HG02759 (cell line): ENCODE measurements around the gene GRIP2.

ENCODE experiments used
- ATAC-seq: cut with Tn5 transposase; IDR thresholded peaks from one replicate; pipeline ENCODE4 v1.9.1; 2021; ENCODE audit warnings: mild to moderate bottlenecking, moderate library complexity; ENCODE audit not compliant: unreplicated experiment

GRIP2 gene

DNA sequence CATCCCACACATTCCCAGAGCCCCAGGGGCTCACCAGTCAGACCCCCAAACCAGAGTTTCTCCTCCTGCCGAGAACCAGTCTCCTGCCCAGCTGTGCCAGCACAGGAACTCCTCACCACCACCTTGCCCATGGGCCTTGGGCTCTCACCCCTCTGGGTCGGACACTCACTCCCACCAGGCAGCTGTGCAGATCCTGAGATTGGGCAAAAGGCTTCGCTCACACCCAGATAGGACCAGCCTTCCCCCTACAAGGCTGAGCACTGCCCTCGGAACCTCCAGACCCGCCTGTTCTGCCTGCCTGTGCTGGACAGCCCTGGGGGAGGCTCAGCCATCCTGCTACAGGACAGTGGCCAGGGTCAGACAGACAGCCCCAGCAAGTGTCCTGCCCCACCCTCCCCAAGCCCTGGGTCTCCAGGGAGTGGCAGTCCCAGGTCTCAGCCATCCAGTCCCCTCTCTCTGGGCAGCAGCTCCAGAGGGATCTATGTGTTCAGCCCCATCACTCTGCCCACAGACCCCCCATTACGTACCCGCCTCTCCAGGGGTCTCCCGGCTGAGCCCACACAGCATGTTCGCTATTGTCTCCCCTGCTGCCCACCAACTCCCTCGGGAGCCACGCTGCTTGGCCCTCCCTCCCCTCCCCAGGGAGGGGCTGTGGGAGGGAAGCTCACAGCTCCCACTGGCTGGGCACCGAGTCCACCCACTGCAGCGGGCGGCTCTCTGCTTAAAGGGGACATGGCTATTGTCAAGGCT is at the start of gene GRIP2:
Gene GRIP2 (minus strand): TSS at position 601 of the 750 bp plus-strand sequence. CDS start 34 bp downstream, at position 567.
- no peak for ATAC-seq

DNA sequence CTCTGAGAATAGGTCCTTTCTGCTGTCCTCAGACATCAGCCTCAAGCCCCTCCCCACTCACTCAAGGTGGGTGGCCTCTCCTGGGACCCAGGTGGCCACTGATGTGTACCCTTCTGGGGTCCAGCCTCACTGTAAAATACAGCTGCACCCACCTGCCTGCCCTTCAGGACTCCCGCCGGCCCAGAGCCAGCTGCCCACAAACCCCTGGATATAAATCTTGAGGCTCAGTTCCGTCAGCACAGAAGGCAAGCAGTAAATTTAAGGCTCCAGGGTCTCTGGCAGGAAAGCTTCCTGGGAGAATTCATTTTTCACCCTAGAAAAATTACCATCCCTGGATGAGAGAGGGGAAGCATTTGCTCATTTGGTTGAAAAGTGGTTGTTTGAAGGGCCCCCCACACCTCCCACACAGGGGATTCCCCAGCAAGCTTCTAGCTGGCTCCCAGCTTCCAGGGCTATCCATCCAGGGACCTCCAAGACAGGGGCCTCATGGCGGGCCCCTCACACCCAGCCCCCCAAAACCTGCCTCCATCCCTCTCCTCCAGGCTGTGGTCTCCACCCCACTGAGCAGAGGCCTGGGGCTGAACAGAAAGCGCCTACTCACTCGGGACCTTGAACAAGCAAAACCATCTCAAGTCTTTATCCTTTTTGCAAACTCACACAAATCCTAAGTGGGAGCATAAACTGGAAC is 48.4 kb upstream of the GRIP2 start:
- ATAC-seq: no peak

DNA sequence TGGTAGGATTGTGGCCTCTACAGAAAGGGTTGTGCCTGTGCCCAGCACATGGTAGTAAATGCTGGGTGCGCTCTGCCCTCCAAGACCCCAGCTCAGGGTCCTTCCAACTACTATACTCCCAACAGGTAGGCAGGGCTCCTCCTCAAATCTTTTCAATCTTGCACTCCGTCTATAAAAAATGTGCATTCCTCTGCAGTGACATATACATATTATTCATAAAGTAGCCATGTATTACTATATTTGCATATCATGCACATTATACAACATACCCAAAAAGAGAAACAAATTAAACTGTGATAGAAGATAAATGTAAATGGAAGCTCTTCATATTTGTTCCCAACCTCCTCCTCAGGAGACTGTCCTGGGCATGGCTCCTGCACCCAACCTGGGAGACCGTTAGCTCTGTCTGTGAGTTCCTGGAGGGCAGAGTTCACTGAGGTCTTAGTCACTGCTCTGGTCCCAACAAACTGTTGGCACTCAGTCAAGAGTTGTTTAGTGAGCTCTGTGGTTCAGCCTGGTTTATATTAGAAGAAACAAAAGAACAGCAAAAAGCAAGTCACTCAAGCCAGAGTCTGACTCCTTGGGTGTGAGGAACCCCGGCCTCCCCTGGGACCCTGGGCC is 47.7 kb upstream of the GRIP2 start:
- no peak for ATAC-seq

DNA sequence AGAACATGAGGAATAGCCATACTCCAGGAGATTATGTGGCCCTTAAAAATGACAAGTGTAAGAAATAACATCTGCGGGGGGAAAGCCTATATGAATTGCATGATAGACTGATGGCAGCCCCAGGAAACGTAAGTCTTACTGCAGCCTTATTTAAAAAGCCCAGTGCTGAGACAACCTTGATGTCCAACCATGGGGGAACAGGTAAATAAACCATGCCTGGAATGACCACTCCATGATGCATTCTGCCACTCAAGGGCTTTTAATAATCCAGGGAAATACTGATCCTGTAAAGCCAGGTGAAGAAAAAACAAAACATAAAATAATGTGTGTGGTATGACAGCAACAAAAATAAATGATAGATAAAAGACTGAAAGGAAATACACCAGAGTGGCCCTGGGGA is 46.5 kb upstream of the GRIP2 start:
- ATAC-seq: no peak

DNA sequence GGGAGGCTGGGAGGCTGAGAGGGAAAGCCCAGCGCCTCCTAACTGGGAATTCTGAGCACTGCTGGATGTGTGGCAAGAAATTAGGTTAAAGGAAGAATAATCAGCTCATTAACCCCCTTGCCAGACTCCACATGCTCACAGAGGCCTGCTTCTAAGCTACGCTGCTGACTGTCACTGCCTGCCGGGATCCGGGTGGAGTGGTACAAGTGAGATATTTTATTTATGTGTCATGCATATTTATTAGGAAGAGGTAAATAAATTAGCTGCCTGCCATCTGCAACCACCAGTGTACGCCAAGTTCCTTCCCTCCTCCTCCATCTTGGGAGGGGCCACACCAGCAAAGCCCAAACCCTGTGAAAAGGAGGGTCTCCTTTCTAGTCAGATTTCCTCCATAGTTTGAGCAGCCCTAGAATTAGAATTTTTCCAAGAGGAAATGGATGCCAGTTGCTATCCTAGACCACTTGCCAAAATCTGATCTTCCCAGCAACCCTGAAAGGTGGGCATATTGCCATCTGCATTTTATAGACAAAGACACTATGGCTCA is 43.5 kb upstream of the GRIP2 start:
- no peak for ATAC-seq

DNA sequence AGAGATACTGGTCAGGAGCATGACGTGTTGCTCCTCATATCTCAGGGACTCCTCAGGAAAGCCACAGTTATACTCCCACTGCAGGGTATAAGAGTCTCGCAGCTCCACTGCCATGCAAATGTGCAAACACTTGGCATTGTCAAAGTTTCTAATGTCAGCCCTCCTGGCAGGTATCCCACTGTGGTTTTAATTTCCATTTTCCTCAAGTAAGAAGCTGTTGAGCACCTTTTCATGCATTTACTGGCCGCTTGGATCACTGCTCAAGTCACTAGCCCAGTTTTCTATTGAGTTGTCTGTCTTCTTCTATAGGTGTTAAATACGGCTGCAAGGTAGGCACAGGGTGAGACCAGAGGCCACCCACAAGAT is 41.9 kb upstream of the GRIP2 start:
- ATAC-seq: no peak

DNA sequence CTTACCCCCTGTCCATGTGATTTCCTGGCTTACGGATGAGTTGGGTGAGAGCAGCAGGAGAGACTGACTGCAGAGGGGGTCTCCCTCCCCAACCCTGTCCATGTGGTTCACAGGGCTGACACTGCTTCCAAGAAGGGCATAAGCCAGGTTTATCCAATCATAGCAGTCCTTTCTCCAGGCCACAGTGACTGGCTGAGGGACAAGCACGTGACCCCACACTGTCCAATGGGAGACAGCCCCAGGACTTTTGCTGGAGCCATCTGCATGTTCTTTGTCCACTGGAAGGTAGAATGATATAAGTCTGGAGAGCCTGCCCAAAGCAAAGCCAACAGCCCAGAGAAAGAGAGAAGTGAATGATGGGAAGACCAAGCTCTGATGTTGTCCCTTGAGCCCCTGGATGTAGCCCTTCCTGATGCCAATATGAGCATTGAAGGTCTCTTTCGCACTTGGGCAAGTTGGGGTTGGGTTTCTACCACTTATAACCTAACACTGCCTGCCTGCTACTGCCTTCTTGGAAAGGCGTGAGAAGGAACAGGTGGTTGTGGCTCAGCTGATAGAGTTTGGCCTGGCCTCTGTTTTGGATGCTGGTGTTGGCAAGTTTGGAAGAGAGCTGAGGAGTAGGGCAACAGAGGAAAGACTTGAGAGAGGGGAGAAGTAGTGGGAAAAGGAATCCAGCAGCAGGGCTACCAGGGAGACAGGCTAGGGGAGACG is 41.3 kb upstream of the GRIP2 start:
- no peak for ATAC-seq

DNA sequence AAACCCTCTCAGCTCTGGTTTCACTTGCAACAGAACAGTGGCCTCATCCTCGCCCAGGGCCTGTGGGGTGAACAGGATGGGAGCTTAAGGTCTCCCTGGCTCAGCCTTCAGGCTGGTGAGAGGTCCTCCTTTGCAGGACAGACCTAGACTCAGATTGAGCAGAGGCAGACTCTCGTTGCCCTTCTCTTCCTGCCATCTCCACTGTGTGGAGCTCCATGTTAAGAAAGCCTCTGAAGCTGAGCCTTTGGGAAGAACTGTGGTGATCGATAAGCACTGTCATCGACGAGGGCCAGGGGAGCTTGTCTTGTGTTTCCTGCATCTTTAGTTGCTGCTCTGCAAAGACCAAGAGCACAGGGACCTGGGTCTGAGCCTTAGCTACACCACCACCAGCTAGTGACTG is 37.8 kb upstream of the GRIP2 start:
- no peak for ATAC-seq

DNA sequence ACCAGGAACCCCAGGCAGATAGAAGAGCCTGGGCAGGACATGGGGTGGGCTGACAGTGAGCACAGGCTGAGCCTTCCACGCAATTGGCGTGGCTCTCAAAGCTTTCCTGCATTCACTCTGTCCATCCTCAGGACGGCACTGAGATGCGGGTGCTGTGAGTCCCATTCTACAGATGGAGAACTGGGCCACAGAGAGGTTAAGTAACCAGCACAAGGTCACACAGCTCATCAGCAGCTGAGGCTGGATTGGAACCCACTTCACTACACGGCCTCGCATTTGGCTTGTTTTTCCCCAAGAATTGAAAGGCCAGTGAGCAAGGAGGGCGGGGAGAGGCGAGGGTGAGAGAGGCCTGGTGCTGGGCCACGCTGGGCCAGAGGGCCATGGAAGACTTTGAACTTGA is 36.0 kb upstream of the GRIP2 start:
- no peak for ATAC-seq

DNA sequence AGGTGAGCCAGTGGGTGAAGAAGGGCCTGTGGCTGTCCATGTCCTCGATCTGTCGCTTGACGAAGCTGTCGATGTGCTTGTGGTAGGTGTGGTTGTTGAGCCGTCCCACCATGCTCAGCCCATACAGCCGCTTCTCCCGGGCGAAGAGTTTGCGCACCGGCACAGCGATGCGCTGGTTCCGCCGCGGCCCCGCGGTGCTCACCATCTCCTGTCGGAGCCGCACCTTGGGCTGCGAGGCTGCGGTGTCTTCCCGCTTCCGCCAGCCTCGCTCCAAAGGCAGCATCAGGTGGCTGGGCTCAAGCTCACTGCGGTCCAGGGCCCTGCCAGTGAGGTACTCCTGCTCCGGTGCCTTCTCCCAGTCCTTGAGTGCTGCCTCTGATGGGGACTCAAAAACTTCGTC is 34.0 kb upstream of the GRIP2 start:
- no peak for ATAC-seq

DNA sequence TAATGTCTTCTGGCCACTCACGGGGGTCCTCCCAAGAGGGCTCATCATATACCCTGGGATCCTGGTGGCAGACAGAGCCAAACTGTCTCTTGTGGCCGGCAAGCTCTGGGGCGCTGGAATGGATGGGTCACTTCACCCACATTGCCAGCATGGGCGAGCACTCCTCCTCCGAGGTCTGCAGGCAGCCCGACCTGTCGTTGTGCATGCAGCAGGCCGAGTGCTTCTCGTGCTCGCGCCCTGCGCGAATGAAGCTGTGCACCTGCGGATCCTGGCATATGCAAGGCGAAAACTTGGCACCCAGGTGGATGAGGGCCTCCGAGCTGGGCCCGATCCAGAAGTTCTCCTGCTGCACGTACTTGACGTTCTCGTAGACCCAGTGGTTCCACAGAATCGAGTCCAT is 33.6 kb upstream of the GRIP2 start:
- no peak for ATAC-seq

DNA sequence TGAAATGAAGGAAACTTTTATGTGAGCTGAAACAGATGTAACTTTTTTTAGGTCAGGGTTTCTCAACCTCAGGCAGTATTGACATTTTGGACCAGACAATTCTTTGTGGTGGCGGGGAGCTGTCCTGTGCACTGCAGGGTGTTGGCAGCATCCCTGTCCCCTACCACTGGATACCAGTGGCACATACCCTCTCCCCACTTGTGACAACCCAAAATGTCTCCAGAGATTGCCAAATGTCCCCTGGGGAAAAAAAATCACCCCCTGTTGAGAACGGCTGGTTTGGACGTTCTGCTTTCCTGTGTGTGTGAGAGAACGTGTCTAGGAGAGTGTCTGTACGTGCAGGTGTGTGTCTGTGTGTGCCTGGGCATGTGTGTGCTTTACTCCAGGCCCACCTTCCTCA is 30.7 kb upstream of the GRIP2 start:
- no peak for ATAC-seq

DNA sequence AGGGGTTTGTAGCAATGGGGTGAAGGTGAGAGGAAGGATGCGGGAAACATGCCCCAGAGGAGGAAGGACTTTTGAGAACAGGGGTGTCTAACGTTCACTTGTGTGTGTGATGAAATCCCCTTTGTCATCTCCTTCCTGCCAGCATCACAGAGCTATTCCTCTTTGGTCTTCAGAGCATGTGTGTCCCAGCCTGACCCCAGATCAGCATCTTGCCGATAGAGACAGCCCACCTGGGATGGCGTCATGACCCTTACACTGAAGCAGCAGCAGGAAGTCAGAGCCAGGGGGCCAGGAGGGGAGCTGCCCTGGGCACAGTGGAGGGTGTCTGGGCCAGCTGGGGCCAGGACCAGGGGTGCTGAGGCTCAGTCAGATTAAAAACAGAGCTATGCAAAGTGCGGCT is 29.9 kb upstream of the GRIP2 start:
- no peak for ATAC-seq

DNA sequence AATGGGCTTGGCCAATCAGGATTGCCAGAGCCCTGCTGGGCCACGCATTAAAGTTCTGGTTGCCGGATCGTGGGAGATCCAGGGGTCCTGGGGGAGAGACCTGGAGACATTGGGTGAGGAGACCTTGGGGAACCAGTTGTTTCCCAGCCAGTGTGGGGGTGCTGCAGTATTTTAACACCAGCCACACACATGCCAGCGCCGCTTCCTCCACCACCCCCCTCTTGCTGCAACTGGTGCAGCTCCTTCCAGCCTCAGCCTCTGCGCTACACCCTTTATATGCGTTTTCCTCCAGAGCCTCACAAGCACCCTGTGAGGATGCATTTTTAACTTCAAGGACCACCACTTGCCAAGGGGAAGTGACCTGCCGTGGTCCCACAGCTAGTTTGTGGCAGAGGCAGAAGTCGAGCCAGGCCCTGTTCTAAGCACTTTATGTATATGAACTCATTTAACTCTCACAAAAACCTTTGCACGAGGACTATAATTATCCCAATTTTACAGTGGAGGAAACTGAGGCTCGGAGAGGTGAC is 29.4 kb upstream of the GRIP2 start:
- no peak for ATAC-seq

DNA sequence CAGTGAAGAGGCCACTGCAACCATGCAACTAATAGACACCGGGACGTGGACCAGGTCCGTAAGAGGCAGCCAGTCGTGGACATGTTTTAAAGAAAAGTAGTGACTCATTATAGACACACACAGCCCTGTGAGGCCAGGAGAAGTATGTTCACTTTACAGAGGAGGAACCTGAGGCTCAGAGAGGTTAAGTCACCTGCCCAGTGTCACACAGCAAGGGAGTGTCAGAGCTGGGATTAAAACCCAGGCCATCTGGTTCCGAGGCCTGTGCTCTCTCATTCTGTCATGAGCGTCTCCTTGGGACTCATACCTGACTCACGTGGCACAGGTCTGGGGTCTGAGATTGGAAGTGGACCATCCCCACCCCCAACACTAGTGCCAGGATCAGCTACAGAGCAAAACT is 28.1 kb upstream of the GRIP2 start:
- ATAC-seq: no peak

DNA sequence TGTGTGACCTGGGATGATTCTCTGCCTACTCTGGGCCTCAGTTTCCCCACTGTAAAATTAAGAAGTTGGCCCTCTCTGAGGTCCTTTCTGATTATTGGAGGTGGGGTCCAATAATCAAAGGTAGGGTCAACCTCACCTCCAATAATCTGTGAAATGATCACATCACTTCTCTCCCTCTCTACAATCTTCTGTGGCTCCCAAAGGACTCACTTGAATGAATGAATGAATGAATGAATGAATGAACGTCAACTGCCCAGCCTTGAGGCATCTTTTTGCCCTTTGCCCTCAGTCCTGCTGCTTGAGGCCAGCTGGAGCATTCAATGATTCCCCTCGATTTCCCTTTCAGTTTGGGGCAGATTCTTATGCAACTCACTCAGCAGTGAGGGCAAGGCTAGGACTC is 26.7 kb upstream of the GRIP2 start:
- ATAC-seq: no peak

DNA sequence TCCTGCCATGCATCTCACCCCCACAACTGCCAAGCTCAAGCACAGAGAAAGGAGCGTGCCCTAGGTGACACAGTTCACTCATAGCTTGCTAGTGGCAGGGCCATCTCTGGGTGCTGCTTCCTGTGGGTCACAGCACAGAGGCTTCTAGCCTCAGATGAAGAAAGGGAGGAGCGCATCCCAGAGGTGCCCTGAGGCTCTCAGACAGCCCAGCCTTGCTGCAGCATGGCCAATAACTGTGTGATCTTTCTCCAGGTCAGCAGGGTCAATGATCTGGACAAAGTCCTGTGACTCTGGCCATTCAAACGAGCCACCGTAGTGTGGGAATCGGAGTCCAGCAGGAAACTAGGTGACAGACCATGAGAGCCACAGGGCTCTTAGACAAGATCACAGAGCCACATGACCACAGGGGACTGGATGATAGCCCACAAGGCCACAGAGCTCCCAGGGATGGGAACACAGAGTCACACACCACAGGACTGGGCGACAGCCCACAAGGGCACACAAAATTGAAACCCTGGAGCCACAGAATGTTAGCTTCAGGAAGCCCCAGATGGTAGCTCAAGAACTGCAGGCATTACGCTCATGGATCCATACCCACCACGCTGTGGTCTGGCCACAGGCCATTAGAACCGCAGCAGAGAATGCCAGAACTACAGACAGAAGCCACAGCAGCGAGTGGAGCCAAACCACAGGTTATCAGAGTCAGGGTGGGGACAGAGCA is 25.9 kb upstream of the GRIP2 start:
- no peak for ATAC-seq

DNA sequence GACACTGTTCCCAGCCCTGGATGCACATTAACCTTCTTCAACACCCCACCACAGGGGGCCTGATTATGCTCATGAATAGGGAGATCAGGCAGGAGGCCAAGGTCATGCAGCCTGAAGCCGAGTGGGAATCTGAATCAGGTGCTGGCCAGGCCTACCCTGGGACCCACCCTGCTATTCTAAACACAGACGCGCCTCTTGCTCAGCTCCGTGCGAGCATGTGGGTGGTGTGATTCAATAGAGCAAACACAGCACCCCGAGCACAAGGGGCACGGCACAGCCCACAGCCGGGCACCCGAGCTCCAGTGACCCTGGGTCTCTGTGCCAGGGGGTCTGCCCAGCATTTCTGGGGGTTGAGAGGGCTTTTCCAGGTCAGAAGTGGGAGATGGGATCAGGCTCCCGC is 24.6 kb upstream of the GRIP2 start:
- no peak for ATAC-seq

DNA sequence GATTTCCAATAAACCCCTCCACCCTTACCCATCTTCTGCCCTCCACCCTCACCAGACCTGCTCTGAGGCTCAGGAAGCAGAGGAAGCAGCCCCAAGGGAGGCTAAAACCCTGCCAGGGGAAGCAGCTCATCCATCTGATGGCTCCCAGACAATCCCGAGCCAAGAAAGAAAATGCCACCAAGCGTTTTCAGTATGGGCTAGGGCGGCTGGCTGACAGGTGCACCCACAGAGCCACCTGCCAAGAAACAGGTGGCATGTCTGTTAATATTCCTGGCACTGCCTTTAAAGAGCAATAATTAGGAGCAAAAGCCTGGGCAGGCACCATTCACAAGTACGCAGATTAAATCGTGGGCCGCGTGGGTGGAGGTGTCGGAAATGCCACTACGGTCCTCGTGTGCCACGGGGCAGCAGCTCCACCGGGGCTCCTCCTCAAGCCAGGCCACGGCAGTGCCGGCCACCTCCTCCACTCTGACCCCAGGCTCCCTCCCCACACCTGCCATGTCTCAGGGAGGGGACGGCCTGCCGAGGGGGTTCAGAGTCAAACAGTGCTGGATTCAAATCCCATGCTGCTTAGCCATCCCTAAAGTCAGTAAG is 23.9 kb upstream of the GRIP2 start:
- ATAC-seq: no peak
